ENCODE measurements around the gene JAK1. TPM values are rescaled to one million over a fixed set of nuclear protein-coding genes. Genes with fewer than 3 reads are reported as not detected.

Gene JAK1
- total RNA-seq, 1 donor from 2014 or later = 80.7 TPM

DNA sequence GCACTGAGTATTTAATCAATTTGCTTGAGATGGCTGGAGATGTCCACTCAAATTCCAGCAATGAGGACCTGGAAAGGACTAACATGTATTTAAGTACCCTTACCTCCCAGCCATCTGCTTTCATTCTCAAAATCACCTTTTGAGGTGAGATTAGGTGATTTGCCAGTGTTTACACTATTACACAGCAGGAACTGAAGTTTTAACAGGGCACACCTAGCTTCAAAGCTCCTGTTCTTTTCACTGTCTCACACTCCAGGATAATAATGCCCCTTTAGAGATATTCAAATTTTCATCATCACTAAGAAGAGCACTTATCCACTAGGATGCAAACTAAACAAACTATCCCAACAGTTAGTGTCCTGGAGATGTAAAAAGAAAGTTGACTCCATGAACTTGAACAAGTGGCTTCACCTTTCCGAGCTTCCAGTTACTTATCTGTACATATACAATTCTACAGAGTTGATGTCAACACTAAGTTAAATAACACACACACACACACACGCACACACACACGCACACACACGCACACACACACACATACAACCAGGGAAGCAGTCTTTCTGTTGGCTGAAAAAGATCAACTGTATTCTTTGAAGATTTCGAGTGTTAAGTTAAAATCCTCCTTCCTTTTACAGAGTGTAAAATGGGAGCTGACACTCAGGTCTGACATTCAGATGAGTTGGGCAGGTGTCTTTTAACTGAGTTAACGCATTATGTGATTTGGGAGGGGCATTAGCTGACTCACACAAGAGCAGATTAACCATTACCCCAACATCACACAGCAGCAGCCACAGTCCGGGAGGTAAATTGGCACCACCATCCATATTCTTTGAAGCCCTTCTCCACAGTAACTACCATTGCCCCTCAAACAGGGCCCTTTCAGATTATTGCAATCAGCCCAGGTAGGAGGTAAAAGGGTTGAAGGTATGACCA is 15.5 kb upstream of the JAK1 start:
- Histone ChIP-seq H2AFZ (ENCODE audit: low read depth, low read length) (no peak overlapping the region), H3K79me2 (ENCODE audit: insufficient read depth, low read length) (no peaks in the 10 kb centered on the region), H3K9me3 (ENCODE audit: insufficient read depth, low read depth, low read length) (no peaks in the 10 kb centered on the region), H3K36me3 (ENCODE audit: insufficient read depth, low read length) (no peaks in the 10 kb centered on the region), H3K27me3 (ENCODE audit: insufficient read depth, low read length) (no peaks in the 10 kb centered on the region), H3K4me2 (ENCODE audit: low read length) (no peak overlapping the region), H3K4me1 (ENCODE audit: insufficient read depth, low read length) (peaks cover 5% of the 10 kb centered on the region), H3K9ac (ENCODE audit: low read length) (no peak overlapping the region), H4K20me1 (ENCODE audit: insufficient read depth, low read length) (no peaks in the 10 kb centered on the region), H3K27ac (ENCODE audit: low read depth, low read length) (no peak overlapping the region), H3K4me3 (ENCODE audit: insufficient read depth, low read depth, low read length) (no peak overlapping the region)
- peaks cover 4% of the 10 kb centered on the region for H3K9me3 Mint-ChIP-seq (ENCODE audit: unreplicated experiment)
- H3K4me1 Mint-ChIP-seq (ENCODE audit: low read depth, unreplicated experiment) = peaks cover 14% of the 10 kb centered on the region
- TF ChIP-seq EZH2 (IDR thresholded peaks at IDR 0.05; ENCODE audit: insufficient read depth, low read length) = no peak
- TF ChIP-seq, protein P1, sequence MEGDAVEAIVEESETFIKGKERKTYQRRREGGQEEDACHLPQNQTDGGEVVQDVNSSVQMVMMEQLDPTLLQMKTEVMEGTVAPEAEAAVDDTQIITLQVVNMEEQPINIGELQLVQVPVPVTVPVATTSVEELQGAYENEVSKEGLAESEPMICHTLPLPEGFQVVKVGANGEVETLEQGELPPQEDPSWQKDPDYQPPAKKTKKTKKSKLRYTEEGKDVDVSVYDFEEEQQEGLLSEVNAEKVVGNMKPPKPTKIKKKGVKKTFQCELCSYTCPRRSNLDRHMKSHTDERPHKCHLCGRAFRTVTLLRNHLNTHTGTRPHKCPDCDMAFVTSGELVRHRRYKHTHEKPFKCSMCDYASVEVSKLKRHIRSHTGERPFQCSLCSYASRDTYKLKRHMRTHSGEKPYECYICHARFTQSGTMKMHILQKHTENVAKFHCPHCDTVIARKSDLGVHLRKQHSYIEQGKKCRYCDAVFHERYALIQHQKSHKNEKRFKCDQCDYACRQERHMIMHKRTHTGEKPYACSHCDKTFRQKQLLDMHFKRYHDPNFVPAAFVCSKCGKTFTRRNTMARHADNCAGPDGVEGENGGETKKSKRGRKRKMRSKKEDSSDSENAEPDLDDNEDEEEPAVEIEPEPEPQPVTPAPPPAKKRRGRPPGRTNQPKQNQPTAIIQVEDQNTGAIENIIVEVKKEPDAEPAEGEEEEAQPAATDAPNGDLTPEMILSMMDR (IDR thresholded peaks at IDR 0.05; ENCODE audit: insufficient read depth, low read depth, low read length) = no peak
- no peak overlapping the region for H3K4me3 Mint-ChIP-seq (ENCODE audit: unreplicated experiment)
- FAIRE-seq (no peak), DNase-seq (ENCODE audit: low read depth) (no peak)
- peaks cover 2% of the 10 kb centered on the region for H3K36me3 Mint-ChIP-seq (ENCODE audit: low read depth, unreplicated experiment)
- no peak overlapping the region for H3K27ac Mint-ChIP-seq (ENCODE audit: unreplicated experiment)
- peaks cover 13% of the 10 kb centered on the region for H3K27me3 Mint-ChIP-seq (ENCODE audit: low read depth, unreplicated experiment)

DNA sequence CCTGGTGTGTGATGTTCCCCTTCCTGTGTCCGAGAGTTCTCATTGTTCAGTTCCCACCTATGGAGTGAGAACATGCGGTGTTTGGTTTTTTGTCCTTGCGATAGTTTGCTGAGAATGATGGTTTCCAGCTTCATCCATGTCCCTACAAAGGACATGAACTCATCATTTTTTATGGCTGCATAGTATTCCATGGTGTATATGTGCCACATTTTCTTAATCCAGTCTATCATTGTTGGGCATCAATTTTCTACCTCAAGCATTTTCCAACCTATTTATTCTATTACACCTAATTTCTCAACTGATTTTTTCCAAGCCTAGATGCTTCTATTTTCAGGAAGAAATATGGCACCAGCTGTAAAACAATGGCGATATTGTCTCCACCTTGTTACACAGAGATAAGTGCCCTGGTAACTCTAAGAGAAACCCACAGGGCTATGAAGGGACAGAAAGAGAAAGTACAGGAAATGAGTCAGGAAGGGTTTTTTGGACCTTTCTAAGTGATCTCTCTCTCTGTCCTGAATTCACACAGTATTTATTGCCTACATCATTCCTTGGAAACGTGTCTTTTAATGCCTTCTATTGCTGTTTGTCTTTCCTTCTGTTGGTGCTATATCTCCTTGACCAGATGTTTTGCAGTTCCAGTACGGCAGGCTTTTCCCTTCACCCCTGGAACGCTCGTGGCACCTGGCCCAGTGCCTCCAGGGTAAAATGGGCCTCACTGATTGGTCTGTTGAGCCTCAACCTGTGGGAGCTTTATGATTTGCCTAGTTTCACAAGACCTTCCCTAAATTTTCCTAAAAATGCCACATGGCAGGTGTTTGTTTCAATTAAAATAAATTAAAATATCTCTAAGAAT is 14.6 kb upstream of the JAK1 start:
- no peak for TF ChIP-seq EZH2 (IDR thresholded peaks at IDR 0.05; ENCODE audit: insufficient read depth, low read length)
- Mint-ChIP-seq H3K4me1 (ENCODE audit: low read depth, unreplicated experiment) (peaks cover 14% of the 10 kb centered on the region), H3K4me3 (ENCODE audit: unreplicated experiment) (no peak overlapping the region), H3K27me3 (ENCODE audit: low read depth, unreplicated experiment) (peaks cover 13% of the 10 kb centered on the region), H3K27ac (ENCODE audit: unreplicated experiment) (no peak overlapping the region), H3K9me3 (ENCODE audit: unreplicated experiment) (peaks cover 4% of the 10 kb centered on the region), H3K36me3 (ENCODE audit: low read depth, unreplicated experiment) (peaks cover 2% of the 10 kb centered on the region)
- Histone ChIP-seq H3K4me3 (ENCODE audit: insufficient read depth, low read depth, low read length) (no peak overlapping the region), H3K27ac (ENCODE audit: low read depth, low read length) (no peak overlapping the region), H2AFZ (ENCODE audit: low read depth, low read length) (no peak overlapping the region), H3K9ac (ENCODE audit: low read length) (no peak overlapping the region), H3K4me2 (ENCODE audit: low read length) (peak overlapping the region; percentile 9), H3K9me3 (ENCODE audit: insufficient read depth, low read depth, low read length) (no peaks in the 10 kb centered on the region), H3K27me3 (ENCODE audit: insufficient read depth, low read length) (no peaks in the 10 kb centered on the region), H3K79me2 (ENCODE audit: insufficient read depth, low read length) (no peaks in the 10 kb centered on the region), H3K36me3 (ENCODE audit: insufficient read depth, low read length) (no peaks in the 10 kb centered on the region), H4K20me1 (ENCODE audit: insufficient read depth, low read length) (no peaks in the 10 kb centered on the region), H3K4me1 (ENCODE audit: insufficient read depth, low read length) (peaks cover 5% of the 10 kb centered on the region)
- DNase-seq (ENCODE audit: low read depth) (peak; percentile 26), FAIRE-seq (no peak)

DNA sequence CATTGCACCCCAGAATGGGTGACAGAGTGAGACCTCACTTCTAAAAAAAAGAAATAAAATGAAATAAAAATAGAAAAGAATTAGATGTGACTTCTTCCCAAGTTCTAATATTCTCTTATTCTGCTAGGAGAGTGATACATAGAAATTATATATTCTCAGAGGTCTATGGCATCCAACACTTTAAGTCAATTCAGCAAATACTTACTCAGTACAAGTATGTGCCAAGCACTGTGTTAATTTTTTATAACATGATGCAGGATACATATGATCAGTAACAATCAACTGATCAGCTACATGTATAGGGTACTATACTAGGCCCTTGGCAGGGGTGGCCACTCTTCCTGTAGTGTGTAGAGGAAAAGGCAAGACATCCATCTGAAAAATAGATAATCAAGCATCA is 13.0 kb upstream of the JAK1 start:
- Histone ChIP-seq H3K4me3 (ENCODE audit: insufficient read depth, low read depth, low read length) (no peak overlapping the region), H3K79me2 (ENCODE audit: insufficient read depth, low read length) (no peaks in the 10 kb centered on the region), H3K9ac (ENCODE audit: low read length) (no peak overlapping the region), H3K36me3 (ENCODE audit: insufficient read depth, low read length) (no peaks in the 10 kb centered on the region), H2AFZ (ENCODE audit: low read depth, low read length) (no peak overlapping the region), H3K9me3 (ENCODE audit: insufficient read depth, low read depth, low read length) (no peaks in the 10 kb centered on the region), H4K20me1 (ENCODE audit: insufficient read depth, low read length) (no peaks in the 10 kb centered on the region), H3K4me2 (ENCODE audit: low read length) (no peak overlapping the region), H3K27ac (ENCODE audit: low read depth, low read length) (no peak overlapping the region), H3K4me1 (ENCODE audit: insufficient read depth, low read length) (peaks cover 5% of the 10 kb centered on the region), H3K27me3 (ENCODE audit: insufficient read depth, low read length) (no peaks in the 10 kb centered on the region)
- no peak overlapping the region for H3K27ac Mint-ChIP-seq (ENCODE audit: unreplicated experiment)
- no peak for DNase-seq (ENCODE audit: low read depth)
- no peak for FAIRE-seq
- peaks cover 14% of the 10 kb centered on the region for H3K4me1 Mint-ChIP-seq (ENCODE audit: low read depth, unreplicated experiment)
- peaks cover 2% of the 10 kb centered on the region for H3K36me3 Mint-ChIP-seq (ENCODE audit: low read depth, unreplicated experiment)
- peaks cover 7% of the 10 kb centered on the region for H3K27me3 Mint-ChIP-seq (ENCODE audit: low read depth, unreplicated experiment)
- TF ChIP-seq, protein P1 (IDR thresholded peaks at IDR 0.05; ENCODE audit: insufficient read depth, low read depth, low read length) = no peak
- no peak for TF ChIP-seq EZH2 (IDR thresholded peaks at IDR 0.05; ENCODE audit: insufficient read depth, low read length)
- peaks cover 4% of the 10 kb centered on the region for H3K9me3 Mint-ChIP-seq (ENCODE audit: unreplicated experiment)
- H3K4me3 Mint-ChIP-seq (ENCODE audit: unreplicated experiment) = no peak overlapping the region
